A549 treated with DMSO at 1 μM for 4 hours (cell line): ENCODE measurements around the gene ZIM2. TPM values are rescaled to one million over a fixed set of nuclear protein-coding genes. Genes with fewer than 3 reads are reported as not detected.

ENCODE experiments used
- total RNA-seq: library from RNA; stranded (reverse); fragments of 200-300 nt; extraction: Qiagen RNA extraction; gene quantifications from 5 replicates; pipeline ENCODE4 v1.2.3, GENCODE V29; 2022; ENCODE audit warnings: low read depth

The ZIM2 gene
- total RNA-seq: not detected in 5 replicates

DNA sequence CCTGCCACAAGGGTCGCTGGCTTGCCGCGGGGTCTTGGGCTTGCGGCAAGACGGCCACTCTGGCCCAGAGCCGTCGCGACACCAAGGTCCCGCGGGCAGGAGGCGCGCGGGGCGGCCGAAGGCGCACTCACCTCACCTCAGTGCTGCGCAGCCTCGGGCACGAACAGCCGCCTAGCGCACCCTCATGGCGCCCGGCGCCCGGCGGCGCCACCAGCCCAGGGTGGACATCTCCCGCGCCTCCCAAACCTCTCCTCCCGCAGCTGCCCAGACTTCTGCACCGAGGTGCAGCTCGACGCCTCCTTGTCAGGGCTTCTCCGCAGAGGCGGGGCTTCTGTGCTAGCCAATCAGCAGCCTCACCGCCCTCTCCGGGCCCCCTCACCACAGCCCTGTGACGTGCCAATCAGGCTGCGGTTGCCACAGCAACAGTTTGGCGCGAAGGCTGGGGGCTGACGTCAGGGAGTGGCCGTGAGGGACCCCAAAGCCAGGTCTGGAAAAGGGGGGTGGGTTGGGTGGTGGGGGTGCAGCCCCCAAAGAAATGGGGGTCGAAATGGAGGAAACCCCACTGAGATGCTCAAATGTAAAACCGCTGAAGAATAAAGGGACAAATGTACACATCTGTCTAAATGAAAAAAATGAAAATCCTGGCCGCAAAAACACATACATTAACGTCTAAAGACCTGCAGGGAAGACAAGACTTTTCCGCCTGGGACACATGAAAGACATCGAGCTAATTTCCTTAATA, at the start of gene ZIM2, which contains the start of gene PEG3:
Gene ZIM2 (minus strand): TSS at position 276 of the 742 bp plus-strand sequence. CDS start 16,449 bp downstream, outside the sequence.
Gene PEG3 (minus strand): TSS at position 276 of the 742 bp plus-strand sequence. CDS start 16,071 bp downstream, outside the sequence.

Other genes with a start within 250 kb of the ZIM2 start
- gene ZNF71, start 245.4 kb downstream of the ZIM2 start, total RNA-seq: 9.3 to 12.0 TPM (median 10.0 TPM) in 5 replicates
- 0.12 to 0.15 TPM in 2 of 5 replicates, not detected in the others for gene SMIM17, start 197.6 kb downstream of the ZIM2 start, total RNA-seq
- not detected in 5 replicates for gene ZNF835, start 169.0 kb downstream of the ZIM2 start, total RNA-seq
- gene PEG3, start within 50 bp of the ZIM2 start, total RNA-seq: not detected in 5 replicates